Motor neuron (in vitro differentiated cells): ENCODE results near the gene ZMYND19. TPM values are rescaled to one million over a fixed set of nuclear protein-coding genes. Genes with fewer than 3 reads are reported as not detected.
"Not testable (repeated sequence)": the region's sequence is repeated elsewhere in the genome, so short reads cannot be mapped to it uniquely, and the experiment has no call there.

Experiments used
- ATAC-seq, 8 experiments: fragments of 200-7000 bp; cut with Tn5 transposase; replicated peaks in 6 of 8; 2 replicates each; pipeline ENCODE4 v1.8.0; 2021; ENCODE audit warnings: mild to moderate bottlenecking in 8 of 8, moderate library complexity in 8 of 8
- H3K27ac ChIP-seq, 2 donors: fragments of 250-450 bp; sonication (Bioruptor Pico); 2 replicates each; pipeline ENCODE4 v1.9.0; 2021; ENCODE audit warnings: antibody characterized with exemption in 2 of 2, mild to moderate bottlenecking in 2 of 2, moderate library complexity in 1 of 2
- H3K4me1 ChIP-seq, 2 donors: fragments of 250-450 bp; sonication (Bioruptor Pico); replicated peaks in 1 of 2; 2 replicates each; pipeline ENCODE4 v1.6.1; 2021; ENCODE audit warnings: antibody characterized with exemption in 2 of 2, mild to moderate bottlenecking in 2 of 2, moderate library complexity in 1 of 2
- H3K4me3 ChIP-seq, 5 donors: fragments of 250-450 bp; sonication (Bioruptor Pico); 2 replicates each; pipeline ENCODE4 v1.9.0; 2021; ENCODE audit warnings: antibody characterized with exemption in 5 of 5, mild to moderate bottlenecking in 5 of 5, moderate library complexity in 4 of 5
- WGBS, 10 experiments: fragments of 450-650 bp; shearing (Covaris generic); methylation state at CpG; one replicate each; pipeline ENCODE4 v1.0.0; 2022; 5-methylcytosine and 5-hydroxymethylcytosine counted together
- in situ Hi-C, 9 experiments: fragments of 400-800 bp; cut with MboI; loops; one replicate each; pipeline ENCODE4 v1.15.0; 2021; ENCODE audit warnings: low sequenced_read_pairs in 9 of 9, low pct_unique_long_range_greater_than_20kb in 2 of 9; ENCODE audit not compliant: unreplicated experiment in 9 of 9
- total RNA-seq, 8 experiments: library from RNA; unstranded; fragments of 300-600 nt; gene quantifications; 2 replicates each; pipeline versions ENCODE4 v1.2.3 to v1.2.4, GENCODE V29; 2022

Gene ZMYND19
- total RNA-seq, 8 experiments from 2014 or later, result 19.6 to 45.9 (median 26.8) TPM

GRCh38 chr9:137558127-137558526 is 32.2 kb downstream of the ZMYND19 start:
- H3K27ac ChIP-seq, result no peak overlapping the region
- no peaks in the 10 kb centered on the region for H3K4me1 ChIP-seq
- 80 to 100% (median 100%) methylated on average over 1 to 4 of the region's 4 CpGs; no CpG with 5 or more reads in 1 of the 10 experiments for WGBS, 10 experiments
- H3K4me3 ChIP-seq, result no peak overlapping the region
- ATAC-seq, result no peak
- in situ Hi-C loops, result no loop called here

GRCh38 chr9:137556069-137556838 is 34.1 kb downstream of the ZMYND19 start:
- 78 to 100% (median 86%) methylated on average over 2 to 18 of the region's 24 CpGs; no CpG with 5 or more reads in 1 of the 10 experiments for WGBS, 10 experiments
- no peak overlapping the region for H3K27ac ChIP-seq
- in situ Hi-C loops, result no loop called here
- H3K4me1 ChIP-seq, result peaks cover 0 to 4% of the 10 kb centered on the region in 2 donors
- no peak overlapping the region for H3K4me3 ChIP-seq
- ATAC-seq, result no peak

GRCh38 chr9:137555179-137555578 is 35.1 kb downstream of the ZMYND19 start:
- 10 to 97% (median 83%) methylated on average over 1 to 8 of the region's 10 CpGs; no CpG with 5 or more reads in 3 of the 10 experiments for WGBS, 10 experiments
- in situ Hi-C loops, result no loop called here
- Histone ChIP-seq H3K4me1 (peaks cover 0 to 4% of the 10 kb centered on the region in 2 donors), H3K4me3 (no peak overlapping the region), H3K27ac (no peak overlapping the region)
- no peak for ATAC-seq

GRCh38 chr9:137554349-137554748 is 36.0 kb downstream of the ZMYND19 start:
- in situ Hi-C loops, result no loop called here
- Histone ChIP-seq H3K4me1 (peaks cover 4 to 5% of the 10 kb centered on the region in 2 donors), H3K4me3 (no peak overlapping the region), H3K27ac (no peak overlapping the region)
- ATAC-seq, result no peak
- 86 to 100% (median 100%) methylated on average over 1 of the region's 1 CpG; no CpG with 5 or more reads in 5 of the 10 experiments for WGBS, 10 experiments

GRCh38 chr9:137553654-137554053 is 36.7 kb downstream of the ZMYND19 start:
- ATAC-seq, H3K4me1 ChIP-seq, in situ Hi-C loops, H3K4me3 ChIP-seq, H3K27ac ChIP-seq: not testable (repeated sequence)
- WGBS, 10 experiments, result 80 to 100% (median 100%) methylated on average over 1 to 5 of the region's 10 CpGs; no CpG with 5 or more reads in 7 of the 10 experiments

- in situ Hi-C loops, result no loop called here
- Histone ChIP-seq H3K4me3 (peak overlapping the region; percentile 64 to 95 (median 79)), H3K4me1 (peaks cover 4 to 5% of the 10 kb centered on the region in 2 donors), H3K27ac (peak overlapping the region; percentile 48 to 82)
- ATAC-seq, result peak in 3 of 8 experiments; percentile 27 to 52 (median 34)
- 0 to 80% (median 33%) methylated on average over 1 to 25 of the region's 58 CpGs; no CpG with 5 or more reads in 3 of the 10 experiments for WGBS, 10 experiments
Observed at GRCh38 chr9:137552022-137552768, 38.1 kb downstream of the ZMYND19 start.

- WGBS, 10 experiments, result no CpG with 5 or more reads among the region's 106 CpGs
- H3K27ac ChIP-seq, result peak within 1 kb of the TSS; percentile 84 to 90
- peak; percentile 78 to 90 (median 85) for ATAC-seq
- H3K4me3 ChIP-seq, result peak within 1 kb of the TSS; percentile 64 to 95 (median 79)
- in situ Hi-C loops, result no loop called here
- H3K4me1 ChIP-seq, result peaks cover 4 to 5% of the 10 kb centered on the region in 2 donors
Observed at GRCh38 chr9:137551264-137552021, 38.9 kb downstream of the ZMYND19 start, which contains the start of gene MRPL41. TSS of gene MRPL41 (plus strand) at chr9:137551879. CDS start at chr9:137552082, 203 bp downstream.

GRCh38 chr9:137550958-137551263 is 39.4 kb downstream of the ZMYND19 start:
- in situ Hi-C loops, H3K4me1 ChIP-seq, ATAC-seq: not testable (repeated sequence)
- peak overlapping the region; percentile 84 to 90 for H3K27ac ChIP-seq
- WGBS, 10 experiments, result no CpG with 5 or more reads among the region's 17 CpGs
- peak overlapping the region; percentile 64 to 95 (median 79) for H3K4me3 ChIP-seq

- H3K4me3 ChIP-seq, result peak within 1 kb of the TSS; percentile 64 to 95 (median 79)
- H3K4me1 ChIP-seq, result peaks cover 4 to 5% of the 10 kb centered on the region in 2 donors
- WGBS, 10 experiments, result no CpG with 5 or more reads among the region's 13 CpGs
- in situ Hi-C loops, result no loop called here
- peak; percentile 56 to 65 (median 60) for ATAC-seq
- H3K27ac ChIP-seq, result peak within 1 kb of the TSS; percentile 84 to 90
Observed at GRCh38 chr9:137550231-137550621, 40.1 kb downstream of the ZMYND19 start, which contains the start of gene PNPLA7. TSS of gene PNPLA7 (minus strand) at chr9:137550402. CDS start at chr9:137550197, 205 bp downstream.

GRCh38 chr9:137547687-137548543 is 42.4 kb downstream of the ZMYND19 start:
- in situ Hi-C loops, result loop anchor here in 1 of 9 experiments (25.0 kb wide), 1 partner anchor 236 kb away; the partner anchor contains the start of gene NRARP
- 14 to 80% (median 64%) methylated on average over 1 to 8 of the region's 23 CpGs; no CpG with 5 or more reads in 3 of the 10 experiments for WGBS, 10 experiments
- peaks cover 4 to 5% of the 10 kb centered on the region in 2 donors for H3K4me1 ChIP-seq
- H3K4me3 ChIP-seq, result no peak overlapping the region
- H3K27ac ChIP-seq, result no peak overlapping the region
- peak in 1 of 8 experiments; percentile 1 for ATAC-seq

- ATAC-seq, result peak in 2 of 8 experiments; percentile 54 to 67
- Histone ChIP-seq H3K4me1 (peaks cover 0 to 8% of the 10 kb centered on the region in 2 donors), H3K27ac (no peak overlapping the region), H3K4me3 (no peak overlapping the region)
- 20 to 100% (median 68%) methylated on average over 1 to 8 of the region's 10 CpGs; no CpG with 5 or more reads in 4 of the 10 experiments for WGBS, 10 experiments
- in situ Hi-C loops, result loop anchor here in 1 of 9 experiments (25.0 kb wide), 1 partner anchor 233 kb away; the partner anchor contains the start of gene NRARP
Observed at GRCh38 chr9:137545123-137545522, 45.2 kb downstream of the ZMYND19 start.
